ENCODE data around the gene HOXD10.

HOXD10 gene

DNA sequence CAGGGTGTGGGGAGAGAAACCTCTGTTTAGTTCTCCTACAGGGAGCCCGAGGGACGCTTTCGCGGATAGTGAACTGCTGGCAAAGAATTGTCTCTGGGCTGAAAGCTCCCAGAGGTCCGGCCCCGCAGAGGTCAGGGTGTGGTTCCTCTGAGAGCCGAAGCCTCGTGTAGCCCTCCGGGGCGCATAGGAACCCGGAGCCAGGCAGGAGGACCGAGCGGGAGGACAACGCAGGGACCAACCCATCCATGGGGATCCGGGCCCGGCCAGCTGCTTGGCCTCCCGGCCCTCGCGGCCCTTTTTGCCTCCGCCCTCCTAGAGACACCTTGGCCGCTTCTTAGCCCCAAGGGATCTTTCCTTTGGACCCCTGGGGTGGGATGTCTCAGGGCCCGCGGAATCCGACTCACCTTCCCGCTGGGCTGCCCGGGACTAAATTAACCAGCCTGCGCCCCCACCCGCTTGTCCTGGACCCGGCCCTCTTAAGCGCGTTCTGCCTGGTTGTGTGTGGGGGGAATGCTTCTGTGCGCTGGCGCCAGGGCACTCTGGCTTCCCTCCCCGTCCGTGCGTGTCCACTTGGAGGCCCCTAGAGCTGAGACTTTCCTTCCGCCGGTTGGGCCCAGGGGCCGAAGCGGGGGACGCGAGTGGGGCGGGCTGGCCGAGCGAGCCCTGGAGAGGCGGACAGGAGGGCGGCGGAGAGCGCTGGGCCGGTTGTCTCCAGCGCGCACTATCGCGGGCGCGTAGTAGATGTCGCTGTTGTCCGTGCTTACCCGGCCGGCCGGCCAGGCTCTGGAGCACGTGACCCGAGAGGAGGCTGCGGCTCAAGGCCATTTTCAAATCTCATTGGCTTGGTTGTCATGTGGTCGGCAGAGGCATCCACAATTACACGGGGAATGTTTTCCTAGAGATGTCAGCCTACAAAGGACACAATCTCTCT, at the start of gene HOXD10:
Gene HOXD10, plus strand, starts transcription at position 896 of the 931 bp plus-strand sequence. CDS start 56 bp downstream, outside the sequence.
- DNase-seq, result no peak

DNA sequence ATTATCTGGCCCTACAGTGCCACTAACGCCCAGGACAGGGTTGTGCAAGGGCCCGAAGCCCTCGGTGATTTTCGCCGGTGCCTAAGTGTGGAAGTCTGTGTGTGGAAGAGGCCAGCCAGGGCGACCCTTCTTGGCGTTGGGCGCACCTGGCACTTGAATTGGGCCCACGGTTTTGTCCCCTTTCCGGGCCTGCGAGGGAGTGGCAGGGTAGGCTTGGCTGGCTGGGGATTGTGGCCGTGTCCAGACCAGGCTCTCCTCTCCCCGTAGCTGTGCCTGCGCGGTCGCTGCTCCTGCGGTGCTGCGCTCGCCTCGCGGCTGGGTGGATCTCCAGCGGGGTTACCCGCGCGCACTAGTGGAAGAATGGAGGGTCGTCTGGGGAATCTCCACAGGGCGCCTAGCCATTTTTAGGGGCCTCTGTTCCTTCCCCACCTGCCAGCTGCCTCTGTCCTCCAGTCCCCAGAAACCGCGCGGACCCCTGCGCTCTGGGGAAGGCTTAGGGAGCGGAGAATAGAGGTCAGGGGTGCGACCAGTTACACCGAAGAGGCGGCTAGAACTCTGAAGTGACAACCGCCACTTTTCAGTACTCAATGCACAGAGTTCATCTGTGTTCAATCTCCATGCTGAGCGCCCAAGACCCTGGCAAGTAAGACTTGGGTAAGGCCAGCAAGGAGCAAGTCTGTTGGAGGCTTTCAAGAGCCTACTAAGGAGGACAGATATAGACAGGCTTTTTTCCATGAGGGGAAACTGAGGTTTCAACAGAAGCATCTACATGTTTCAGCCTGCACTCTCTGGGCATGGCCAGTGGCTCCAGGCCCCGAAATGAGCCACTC, 48.8 kb upstream of the HOXD10 start:
- DNase-seq, result no peak

DNA sequence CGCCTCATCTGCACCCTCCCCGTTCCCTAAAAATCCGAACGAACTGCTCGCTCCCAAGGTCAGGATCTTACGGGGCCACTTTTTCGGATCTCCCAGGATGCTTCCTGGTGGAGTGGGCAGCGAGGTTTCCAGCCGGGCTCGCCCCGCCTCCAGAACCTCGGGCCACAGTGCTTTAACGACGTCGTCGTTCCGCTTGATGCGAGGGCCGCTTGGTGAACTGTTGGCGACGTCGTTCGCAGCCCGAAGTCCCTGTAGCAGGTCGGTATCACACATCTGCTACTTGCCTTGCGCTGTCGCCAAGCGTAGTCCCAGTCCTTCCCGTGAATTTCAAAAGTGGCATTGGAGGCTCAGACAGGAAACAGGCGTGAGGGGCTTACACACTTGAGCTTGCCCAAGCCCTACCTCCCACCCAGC, 48.2 kb upstream of the HOXD10 start:
- no peak for DNase-seq

DNA sequence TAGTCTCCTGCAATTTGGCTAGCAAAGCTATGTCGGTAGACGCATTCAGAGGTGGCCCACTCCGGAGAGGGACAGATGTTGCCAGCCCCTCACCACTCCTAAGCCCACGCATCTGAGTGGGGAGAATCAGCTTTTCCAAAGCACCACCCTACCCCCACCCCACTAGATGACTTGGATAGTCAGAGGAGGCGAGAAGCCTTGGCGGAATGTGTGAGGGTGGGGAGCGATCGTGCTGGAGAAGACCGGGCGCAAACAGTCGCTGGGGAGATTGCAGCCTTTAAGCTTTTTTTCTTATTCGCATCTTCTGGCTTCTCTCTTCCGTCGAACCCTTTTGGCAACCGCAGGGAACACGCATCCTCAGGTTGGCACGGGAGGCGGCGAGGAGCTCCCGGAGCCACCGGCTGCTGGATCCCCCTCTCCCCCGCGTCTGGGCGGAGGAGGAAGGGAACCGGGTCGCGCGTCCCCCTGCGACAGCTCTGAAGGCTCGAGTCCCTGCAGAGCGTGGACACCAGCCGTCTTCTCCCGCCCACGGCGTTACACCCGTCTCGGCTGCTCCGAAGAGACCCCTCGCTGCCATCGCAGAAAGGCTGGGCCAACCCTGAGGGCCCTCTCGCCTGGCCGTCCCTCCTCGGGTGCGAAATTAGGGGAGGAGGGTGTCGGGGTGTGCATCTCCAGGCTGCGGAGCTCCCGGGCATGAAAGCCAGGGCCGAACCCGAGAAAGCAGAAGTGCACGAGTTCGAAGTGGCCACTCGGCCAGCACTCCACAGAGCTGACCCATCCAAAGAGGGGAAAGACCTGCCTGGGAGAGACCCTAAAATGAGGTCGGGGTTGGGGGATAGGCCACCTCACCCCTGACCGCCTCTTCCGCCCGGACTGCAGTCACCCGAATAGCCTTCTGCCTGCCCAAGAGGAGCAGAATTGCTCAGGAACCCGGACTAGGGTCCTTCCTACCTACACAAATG, 45.0 kb upstream of the HOXD10 start:
- no peak for DNase-seq

DNA sequence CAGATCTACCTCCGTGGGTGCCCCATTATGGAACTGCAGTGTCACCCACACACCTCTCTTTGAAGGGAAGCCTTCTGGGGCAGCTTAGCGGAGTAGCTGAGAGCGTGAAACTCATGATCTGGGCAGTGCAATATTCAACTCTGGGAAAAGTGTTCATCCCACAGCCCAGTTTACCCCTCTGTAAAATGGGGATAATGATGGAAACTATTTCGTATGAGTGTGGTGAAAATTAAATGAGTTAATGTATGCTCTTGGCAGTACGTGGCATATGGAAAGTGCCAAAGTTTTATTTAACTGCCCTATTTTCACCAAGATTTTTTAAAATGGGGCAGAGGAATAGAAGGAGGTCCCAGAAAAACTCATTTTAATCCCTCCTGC, 44.3 kb upstream of the HOXD10 start:
- no peak for DNase-seq

DNA sequence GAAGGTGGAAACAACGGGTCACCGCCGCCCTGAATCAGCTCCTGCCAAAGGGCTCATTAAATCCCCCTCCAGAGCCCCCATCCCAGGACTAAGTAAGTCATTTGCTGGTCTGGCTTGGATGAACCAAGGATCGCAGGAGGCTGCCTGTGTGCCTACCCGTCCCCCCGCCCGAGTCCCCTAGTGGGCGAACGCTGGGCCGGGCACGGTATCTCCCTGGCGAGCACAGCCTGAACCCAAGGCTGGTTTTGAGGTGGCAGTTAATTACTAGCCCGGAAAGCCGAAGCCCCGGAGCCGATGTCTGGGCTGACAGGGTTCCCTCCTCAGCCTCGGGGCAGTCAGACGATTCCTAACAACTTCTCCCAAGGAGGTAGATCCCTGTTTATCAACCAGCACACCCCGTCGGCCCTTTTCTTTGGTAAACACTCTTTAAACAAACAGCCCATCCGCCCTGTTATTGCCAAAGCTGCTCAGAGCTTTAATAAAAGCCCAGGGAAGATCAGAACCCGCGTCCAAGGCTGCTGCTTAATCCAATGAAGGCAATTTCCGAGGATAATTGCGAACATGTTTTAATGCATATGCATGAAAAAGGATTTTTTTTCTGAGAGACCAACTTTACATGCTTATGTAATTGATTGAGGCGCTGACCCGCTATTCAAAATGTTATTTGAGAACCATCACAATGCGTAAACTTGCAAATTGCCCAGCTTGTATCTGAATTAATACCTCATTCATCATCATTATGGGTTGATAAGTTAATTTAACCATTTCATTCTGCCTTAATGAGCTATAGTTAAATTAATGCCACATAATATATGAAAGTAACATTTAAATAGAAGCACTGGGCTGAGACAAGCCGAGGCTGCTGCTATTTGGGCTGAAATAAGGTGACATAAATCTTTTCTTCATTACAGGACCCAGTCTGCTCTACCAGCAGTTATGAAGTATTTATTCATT, 43.4 kb upstream of the HOXD10 start:
- DNase-seq, result no peak

DNA sequence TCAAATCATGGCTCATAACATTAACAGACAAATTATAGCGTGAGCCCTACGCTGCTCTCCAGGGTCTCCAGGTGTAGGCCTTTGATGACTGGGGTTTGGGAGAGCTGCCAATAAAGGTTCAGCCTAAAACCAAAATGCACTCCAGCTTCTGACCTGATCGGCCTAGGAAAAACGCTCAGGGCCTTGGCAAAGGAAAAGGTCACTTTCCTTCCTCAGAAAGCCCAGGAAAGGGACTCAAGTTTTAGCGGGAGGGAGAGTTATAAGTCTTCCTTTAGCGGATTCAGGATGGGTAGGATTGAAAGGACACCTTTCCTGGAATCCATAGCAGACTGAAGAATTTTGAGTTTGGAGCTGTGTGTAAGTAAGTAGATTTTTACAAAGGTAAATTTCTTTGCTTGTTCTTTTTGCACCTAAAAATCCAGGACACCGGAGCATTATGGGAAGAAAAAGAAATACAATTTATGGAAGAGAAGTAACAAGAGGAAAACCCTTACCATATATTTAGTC, 41.6 kb upstream of the HOXD10 start:
- DNase-seq, result no peak

DNA sequence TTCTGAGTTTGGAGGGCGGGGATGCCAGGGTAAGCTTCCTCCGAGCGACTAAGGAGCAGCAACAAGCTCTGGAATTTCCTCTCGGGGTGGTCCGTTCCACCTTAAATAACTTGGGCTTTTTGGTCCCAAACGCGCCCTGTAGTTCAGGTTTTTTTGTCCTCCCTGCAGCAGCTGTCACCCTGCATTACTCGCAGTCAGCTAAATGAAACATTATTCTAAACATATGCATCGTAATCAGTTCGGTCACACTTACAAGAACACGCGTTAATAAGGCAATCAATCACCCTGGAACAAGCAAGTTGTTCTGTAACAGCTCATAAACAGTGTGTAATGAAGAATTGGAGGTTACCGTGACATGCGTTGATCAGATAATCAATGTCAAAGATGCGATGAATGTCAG, 41.1 kb upstream of the HOXD10 start:
- no peak for DNase-seq

DNA sequence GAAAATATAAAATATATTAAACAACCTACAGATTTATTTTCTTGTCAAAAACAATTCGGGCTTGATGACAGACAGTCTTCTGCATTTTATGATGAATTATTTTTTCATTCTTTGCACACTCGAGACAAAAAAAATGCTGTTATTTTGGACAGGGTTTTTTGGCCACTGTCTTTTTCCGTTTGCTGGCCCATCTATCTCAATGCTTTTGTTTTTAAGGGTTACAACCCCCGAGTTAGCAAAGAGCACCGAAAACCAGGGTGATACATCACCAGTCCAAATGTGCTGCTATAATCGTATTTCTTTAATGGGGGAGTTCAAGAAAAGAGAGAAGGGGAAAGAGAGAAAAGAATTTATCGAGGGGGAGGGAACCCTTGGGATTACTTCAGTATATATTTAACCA, 40.5 kb upstream of the HOXD10 start:
- no peak for DNase-seq

DNA sequence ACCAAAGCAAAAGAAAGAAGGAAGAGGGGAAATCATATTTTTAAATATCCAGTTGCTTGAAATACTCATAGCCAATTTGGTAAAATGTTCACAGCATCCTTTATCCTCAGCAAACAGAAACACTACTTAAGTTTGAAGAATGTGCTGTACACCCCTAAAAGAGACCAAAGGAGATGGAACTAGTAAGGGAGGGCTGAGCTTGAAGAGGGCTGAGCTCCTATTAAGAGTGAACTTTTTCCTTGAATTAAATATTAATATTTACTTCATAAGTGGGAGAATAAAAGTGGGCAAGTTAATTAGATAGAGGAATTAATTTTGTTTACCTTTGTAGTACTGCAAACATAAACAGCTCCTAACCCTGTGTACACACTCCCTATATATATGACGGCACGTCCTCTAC, 39.8 kb upstream of the HOXD10 start:
- DNase-seq, result no peak

DNA sequence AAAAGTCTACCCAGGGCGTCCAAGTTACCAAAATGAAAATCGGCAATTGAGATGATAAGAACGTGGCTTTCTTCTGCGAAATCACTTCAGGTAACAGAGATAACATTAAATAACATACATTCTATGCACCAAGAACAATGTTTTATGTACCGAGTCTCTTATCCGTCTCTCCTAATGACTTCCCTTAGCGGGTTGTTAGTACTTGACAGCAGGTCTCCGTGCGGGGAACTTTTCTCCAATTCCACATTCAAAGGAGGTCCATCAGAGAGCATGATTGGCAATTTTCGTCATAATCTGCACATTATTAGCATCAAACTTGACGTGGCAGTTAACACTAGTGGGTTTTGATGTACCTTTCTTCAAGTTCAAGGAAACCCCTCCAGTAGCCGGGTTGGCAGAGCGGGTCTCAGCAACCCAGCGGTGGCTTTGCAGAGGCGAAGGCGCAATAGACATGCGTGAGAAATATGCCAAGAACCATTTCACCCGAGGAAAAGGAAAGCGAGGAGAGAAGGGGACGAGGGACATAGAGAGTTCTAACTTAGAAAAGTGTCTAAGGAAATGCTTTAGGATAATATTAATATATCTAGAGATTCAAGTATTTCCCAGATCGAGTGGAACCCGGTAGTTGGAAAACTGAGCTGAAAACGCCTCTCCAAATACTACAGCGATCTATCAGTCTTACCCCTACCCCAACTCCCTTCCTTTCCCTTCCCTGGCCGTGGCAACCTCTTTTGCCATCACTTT, 37.9 kb upstream of the HOXD10 start:
- no peak for DNase-seq

DNA sequence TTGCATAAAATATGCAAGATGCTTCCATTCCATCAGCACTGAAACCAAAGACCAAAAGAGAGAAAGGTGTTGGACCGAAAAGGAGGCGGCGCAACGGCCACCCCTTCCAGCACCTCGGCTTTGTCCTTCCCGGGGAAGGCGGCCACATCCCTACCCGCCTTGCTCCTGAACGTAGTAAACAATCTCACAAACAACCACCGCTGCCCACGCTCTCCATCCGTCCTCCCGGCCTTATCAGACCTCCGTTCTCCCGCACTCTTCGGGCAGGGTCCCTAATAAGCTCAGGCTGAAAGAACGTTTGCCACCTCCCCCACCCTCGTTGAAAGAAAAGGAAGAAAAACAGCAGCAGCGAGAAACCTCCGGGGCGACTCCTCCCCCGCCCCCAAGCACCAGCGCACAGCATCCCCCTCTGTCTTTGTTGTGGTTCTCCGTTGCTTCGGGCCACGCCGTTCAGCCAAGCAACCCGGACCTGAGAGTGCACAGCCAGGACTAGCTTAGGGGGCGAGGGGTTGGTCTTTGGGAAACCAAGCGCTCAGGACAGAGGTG, 37.2 kb upstream of the HOXD10 start:
- DNase-seq, result no peak

DNA sequence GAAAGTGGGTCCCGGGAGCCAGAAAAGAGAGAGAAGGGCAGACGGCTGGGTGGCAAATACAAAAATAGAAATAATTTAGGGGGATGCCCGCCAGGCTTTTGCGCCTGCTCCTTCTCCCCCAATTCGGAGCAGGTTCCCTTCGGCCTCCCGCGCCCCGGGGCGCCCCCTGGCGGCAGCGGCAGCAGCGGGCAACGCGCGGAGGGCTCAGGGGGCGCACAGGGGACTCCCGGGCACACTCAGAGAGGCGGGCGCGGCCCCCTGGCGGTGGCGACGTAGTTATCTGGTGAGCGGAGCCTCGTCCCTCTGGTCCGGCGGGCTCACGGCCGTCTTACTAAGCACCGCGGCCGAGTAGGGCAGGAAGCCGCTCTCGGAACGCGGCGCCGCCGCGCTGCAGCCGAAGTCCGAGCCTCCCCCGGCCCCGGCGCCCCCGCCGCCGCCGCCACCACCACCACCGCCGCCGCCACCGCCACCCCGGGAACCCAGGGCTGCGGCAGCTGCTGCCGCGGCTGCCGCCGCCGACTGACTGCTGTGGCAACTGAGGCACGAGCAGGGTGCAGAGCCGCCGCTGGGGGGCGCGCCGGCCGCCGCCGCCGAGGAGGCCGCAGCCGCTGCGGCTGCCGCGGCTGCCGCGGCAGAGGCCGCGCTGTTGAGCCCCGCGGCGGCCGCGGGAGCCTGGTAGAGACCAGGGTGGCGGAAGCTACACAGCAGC, 36.6 kb upstream of the HOXD10 start:
- no peak for DNase-seq

DNA sequence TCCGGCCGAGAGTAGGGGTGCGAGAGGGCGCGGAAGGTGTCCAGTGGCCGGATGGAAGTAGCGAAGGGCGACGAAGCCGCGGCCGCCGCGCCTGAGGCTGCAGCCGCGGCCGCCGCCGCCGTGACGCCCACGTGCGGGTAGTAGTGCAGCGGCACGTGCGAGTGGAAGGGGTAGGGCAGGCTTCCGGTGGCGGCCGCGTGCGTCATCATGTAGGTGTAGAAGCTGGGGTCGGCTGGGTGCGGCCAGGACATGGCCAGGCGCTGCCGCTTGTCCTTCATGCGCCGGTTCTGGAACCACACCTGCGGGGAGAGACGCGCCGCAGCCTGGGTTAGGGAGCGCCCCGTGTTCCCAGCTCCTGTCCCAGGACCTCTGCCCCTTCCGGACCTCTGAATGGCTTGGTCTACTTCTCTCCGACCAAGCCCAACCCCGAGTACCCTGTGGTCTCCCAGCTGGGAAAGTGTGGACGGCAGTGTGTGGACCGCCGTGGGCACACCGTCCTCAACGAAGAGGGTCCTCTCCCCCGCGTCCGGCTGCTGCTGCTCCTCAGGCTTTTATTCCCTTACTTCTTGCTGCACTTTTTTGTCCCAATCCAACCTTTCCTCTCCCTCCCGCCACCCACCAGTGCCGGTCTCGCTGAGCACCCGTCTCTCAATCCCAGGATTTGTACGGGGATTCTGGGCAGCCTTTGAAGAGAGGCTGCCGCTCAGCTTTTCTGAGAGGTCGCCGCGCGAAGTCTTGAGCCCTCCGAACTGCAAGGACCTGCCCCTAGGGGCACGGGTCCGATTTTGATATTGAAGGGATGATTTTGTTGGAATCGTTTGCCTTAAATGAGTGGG, 35.8 kb upstream of the HOXD10 start:
- DNase-seq, result no peak

DNA sequence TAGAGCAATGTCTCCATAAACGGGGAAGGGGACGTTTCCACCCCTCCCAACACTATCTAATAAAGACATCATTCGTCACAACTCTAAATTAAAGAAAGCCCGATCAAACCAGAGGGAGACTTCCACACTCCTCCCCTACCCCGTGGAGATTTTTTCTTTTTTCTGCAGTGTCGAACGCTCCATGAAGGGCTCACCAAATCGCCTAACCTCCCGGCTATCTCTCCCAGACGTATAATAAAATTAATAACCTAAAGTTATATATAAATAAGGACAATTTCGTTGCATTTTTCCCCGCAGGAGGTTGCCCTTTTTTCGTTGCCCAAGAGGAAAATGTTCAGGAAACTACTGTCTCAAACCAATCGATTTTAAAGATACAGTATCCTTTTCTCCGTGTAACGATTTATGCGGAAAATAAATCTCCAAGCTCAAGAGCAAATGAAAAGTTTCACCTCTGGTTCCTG, 35.2 kb upstream of the HOXD10 start:
- no peak for DNase-seq

DNA sequence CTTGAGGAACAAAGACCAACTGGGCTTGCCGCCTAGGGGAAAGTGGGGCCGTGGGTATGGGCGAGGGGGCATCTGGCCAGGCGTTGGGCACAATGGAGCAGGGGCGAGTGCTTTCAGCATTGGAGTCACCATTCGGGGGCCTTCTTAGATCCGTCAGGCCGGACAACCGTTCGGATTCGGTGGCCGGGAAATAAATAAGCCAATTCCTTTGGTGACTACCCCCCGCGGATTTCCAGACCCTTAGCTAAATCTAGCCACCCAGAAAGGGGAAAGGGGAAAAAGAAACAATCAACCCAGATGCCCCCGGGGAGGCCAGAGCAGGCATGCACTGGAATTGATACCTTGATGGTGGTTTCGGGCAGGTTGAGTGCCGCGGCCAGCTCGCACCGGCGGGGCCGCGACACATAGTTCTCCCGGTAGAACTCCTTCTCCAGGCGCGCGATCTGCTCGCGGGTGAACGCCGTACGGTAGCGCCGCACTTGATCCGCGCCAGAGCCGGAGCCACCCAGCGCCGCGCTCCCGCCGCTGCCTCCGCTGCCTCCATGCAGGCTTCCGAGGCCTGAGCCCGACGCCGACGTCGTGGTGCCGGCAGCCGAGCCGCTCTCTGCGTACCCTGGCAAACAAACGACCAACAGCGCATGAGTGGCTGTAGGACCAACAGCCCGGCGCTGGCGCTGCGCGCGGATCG, 34.6 kb upstream of the HOXD10 start:
- DNase-seq, result no peak

DNA sequence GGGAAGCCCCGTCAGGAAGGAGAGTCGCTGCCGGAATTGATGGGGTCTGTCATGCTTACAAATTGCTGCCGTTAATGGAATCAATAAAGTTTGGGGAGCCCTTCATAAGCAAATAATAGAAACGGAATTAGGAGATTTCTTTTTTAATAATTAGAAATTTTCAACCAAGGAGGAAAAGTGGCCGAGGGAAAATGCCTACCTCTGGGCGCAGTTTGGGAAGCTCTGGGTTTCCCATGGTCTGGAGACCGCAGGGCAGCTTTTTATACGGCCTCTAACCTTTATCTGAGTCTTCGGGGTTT, 34.1 kb upstream of the HOXD10 start:
- no peak for DNase-seq

All from CD4-positive, alpha-beta T cell treated with Interferon gamma for 1 hour (primary cell).